IMR-90 (cell line): ENCODE data around the gene GPR15. TPM values are rescaled to one million over a fixed set of nuclear protein-coding genes. Genes with fewer than 3 reads are reported as not detected.

Source experiments
- ATAC-seq: fragments of 200-7000 bp; cut with Tn5 transposase; 2 replicates; pipeline ENCODE4 v1.9.1; 2020; ENCODE audit warnings: low read depth, mild to moderate bottlenecking, moderate library complexity
- BruUV-seq: library from RNA; stranded (reverse); fragments of 400-500 nt; replicated peaks from 2 replicates; lab custom pipeline; 2021; lab: Mats Ljungman, UMichigan
- CTCF ChIA-PET: fragments of 300-600 bp; formaldehyde crosslinking; extraction: SDS; loops from one replicate; lab custom pipeline; 2021; ENCODE audit warnings: antibody characterized with exemption; lab: Yijun Ruan, JAX
- POLR2A ChIA-PET: fragments of 300-600 bp; sonication (Branson Sonifier 250); formaldehyde crosslinking; loops from one replicate; lab custom pipeline; 2022; ENCODE audit warnings: antibody characterized with exemption; ENCODE audit not compliant: unreplicated experiment; lab: Charles Lee
- DNase-seq: peaks from one replicate; pipeline ENCODE4 v3.0.0; 2013
- H2AFZ ChIP-seq: replicated peaks from 2 replicates; pipeline ENCODE3; 2013; ENCODE audit warnings: low read length, mild to moderate bottlenecking; ENCODE audit not compliant: poor library complexity
- H2AK5ac ChIP-seq: 2 replicates; pipeline ENCODE4 v1.6.1; 2013; ENCODE audit warnings: low read depth, low read length, inconsistent platforms
- H2AK9ac ChIP-seq: replicated peaks from 2 replicates; pipeline ENCODE3; 2013; ENCODE audit warnings: mild to moderate bottlenecking, low read depth, low read length, moderate library complexity; ENCODE audit not compliant: poor library complexity
- H2BK120ac ChIP-seq: 2 replicates; pipeline ENCODE4 v1.6.1; 2013; ENCODE audit warnings: low read depth, low read length, inconsistent platforms
- H2BK15ac ChIP-seq: 3 replicates; pipeline ENCODE4 v1.6.1; 2013; ENCODE audit warnings: low read depth, low read length, inconsistent platforms
- H2BK20ac ChIP-seq: 2 replicates; pipeline ENCODE4 v1.6.1; 2013; ENCODE audit warnings: low read depth, mild to moderate bottlenecking, inconsistent platforms, low read length, moderate library complexity
- H2BK5ac ChIP-seq: 2 replicates; pipeline ENCODE4 v1.6.1; 2013; ENCODE audit warnings: mild to moderate bottlenecking, low read depth, low read length, inconsistent platforms; ENCODE audit not compliant: poor library complexity, severe bottlenecking
- H3K14ac ChIP-seq: replicated peaks from 2 replicates; pipeline ENCODE4 v1.6.1; 2013; ENCODE audit warnings: low read depth, low read length, inconsistent platforms
- H3K18ac ChIP-seq: 2 replicates; pipeline ENCODE4 v1.6.1; 2013; ENCODE audit warnings: low read depth, low read length, control low read depth
- H3K23ac ChIP-seq: 2 replicates; pipeline ENCODE4 v1.6.1; 2013; ENCODE audit warnings: low read depth, low read length, inconsistent platforms
- H3K27ac ChIP-seq: 2 replicates; pipeline ENCODE4 v1.5.1; 2013; ENCODE audit warnings: mild to moderate bottlenecking, control low read depth, low read length; ENCODE audit not compliant: insufficient read depth
- H3K27me3 ChIP-seq: 2 replicates; pipeline ENCODE4 v1.6.1; 2013; ENCODE audit warnings: low read length; ENCODE audit not compliant: control insufficient read depth, insufficient read depth
- H3K36me3 ChIP-seq: 2 replicates; pipeline ENCODE4 v1.6.1; 2013; ENCODE audit warnings: low read length, mixed read lengths; ENCODE audit not compliant: control insufficient read depth, insufficient read depth
- H3K4ac ChIP-seq: 2 replicates; pipeline ENCODE4 v1.6.1; 2013; ENCODE audit warnings: low read depth, low read length, inconsistent platforms
- H3K4me1 ChIP-seq: 2 replicates; pipeline ENCODE4 v1.6.1; 2013; ENCODE audit warnings: low read length, mixed read lengths; ENCODE audit not compliant: control insufficient read depth, insufficient read depth
- H3K4me2 ChIP-seq: 2 replicates; pipeline ENCODE4 v1.6.1; 2013; ENCODE audit warnings: low read depth, mild to moderate bottlenecking, control low read depth, low read length, moderate library complexity
- H3K4me3 ChIP-seq: 2 replicates; pipeline ENCODE4 v1.5.1; 2013; ENCODE audit warnings: low read depth, mild to moderate bottlenecking, control low read depth, low read length, moderate library complexity; ENCODE audit not compliant: insufficient read depth
- H3K56ac ChIP-seq: 2 replicates; pipeline ENCODE4 v1.6.1; 2013; ENCODE audit warnings: low read length, inconsistent platforms; ENCODE audit not compliant: insufficient read depth; ENCODE audit errors: extremely low read depth
- H3K79me1 ChIP-seq, 2 experiments: 2 replicates each; pipeline ENCODE4 v1.6.1; 2013; ENCODE audit warnings: low read length in 2 of 2, inconsistent platforms in 1 of 2, low read depth in 1 of 2
- H3K9ac ChIP-seq: 2 replicates; pipeline ENCODE4 v1.6.1; 2013; ENCODE audit warnings: low read depth, low read length, control low read depth
- H3K9me1 ChIP-seq: 2 replicates; pipeline ENCODE4 v1.6.1; 2013; ENCODE audit warnings: low read length, inconsistent platforms; ENCODE audit not compliant: insufficient read depth
- H3K9me3 ChIP-seq: 2 replicates; pipeline ENCODE4 v1.6.1; 2013; ENCODE audit warnings: low read length; ENCODE audit not compliant: control insufficient read depth, insufficient read depth
- H4K20me1 ChIP-seq: 2 replicates; pipeline ENCODE4 v1.6.1; 2013; ENCODE audit warnings: low read length, inconsistent platforms; ENCODE audit not compliant: insufficient read depth
- H4K5ac ChIP-seq: 2 replicates; pipeline ENCODE4 v1.6.1; 2013; ENCODE audit warnings: mild to moderate bottlenecking, low read depth, low read length, control low read depth
- H4K8ac ChIP-seq, 2 experiments: 2 replicates each; pipeline ENCODE4 v1.6.1; 2013; ENCODE audit warnings: low read depth in 2 of 2, low read length in 2 of 2, control low read depth in 1 of 2, inconsistent platforms in 1 of 2
- H4K91ac ChIP-seq: 2 replicates; pipeline ENCODE4 v1.6.1; 2013; ENCODE audit warnings: low read depth, low read length, inconsistent platforms; ENCODE audit not compliant: insufficient read depth
- BHLHE40 ChIP-seq: fragments of 150-350 bp; IDR thresholded peaks from 2 replicates; pipeline ENCODE4 v1.6.1; 2016; ENCODE audit warnings: mild to moderate bottlenecking, low read depth, low read length
- CEBPB ChIP-seq: IDR thresholded peaks from 2 replicates; pipeline ENCODE4 v1.6.1; 2012; ENCODE audit warnings: low read depth, low read length, improper control_type of control experiment
- CHD1 ChIP-seq: IDR thresholded peaks from 2 replicates; pipeline ENCODE4 v1.6.1; 2012; ENCODE audit warnings: low read depth, low read length, improper control_type of control experiment
- CTCF ChIP-seq: conservative IDR thresholded peaks from 2 replicates; pipeline ENCODE4 v1.5.1; 2012; ENCODE audit warnings: mild to moderate bottlenecking, low read depth, low read length, improper control_type of control experiment
- ELK1 ChIP-seq: fragments of 150-350 bp; IDR thresholded peaks from 2 replicates; pipeline ENCODE4 v1.6.1; 2016; ENCODE audit warnings: low read depth, mild to moderate bottlenecking, low read length, moderate library complexity, borderline replicate concordance
- FOS ChIP-seq: fragments of 150-350 bp; IDR thresholded peaks from 2 replicates; pipeline ENCODE4 v1.6.1; 2016; ENCODE audit warnings: low read depth, low read length
- MAFK ChIP-seq: IDR thresholded peaks from 2 replicates; pipeline ENCODE4 v1.6.1; 2012; ENCODE audit warnings: low read depth, low read length, improper control_type of control experiment
- MAZ ChIP-seq: IDR thresholded peaks from 2 replicates; pipeline ENCODE4 v1.6.1; 2012; ENCODE audit warnings: low read depth, mild to moderate bottlenecking, low read length, improper control_type of control experiment, moderate library complexity, borderline replicate concordance
- MXI1 ChIP-seq: IDR thresholded peaks from 2 replicates; pipeline ENCODE4 v1.6.1; 2012; ENCODE audit warnings: low read depth, mild to moderate bottlenecking, low read length, moderate library complexity, borderline replicate concordance
- POLR2A ChIP-seq: IDR thresholded peaks from 2 replicates; pipeline ENCODE4 v1.6.1; 2012; ENCODE audit warnings: mild to moderate bottlenecking, low read depth, low read length
- RAD21 ChIP-seq: IDR thresholded peaks from 2 replicates; pipeline ENCODE4 v1.6.1; 2012; ENCODE audit warnings: low read length, improper control_type of control experiment
- RCOR1 ChIP-seq: IDR thresholded peaks from 2 replicates; pipeline ENCODE4 v1.6.1; 2012; ENCODE audit warnings: mild to moderate bottlenecking, low read length, improper control_type of control experiment; ENCODE audit not compliant: insufficient replicate concordance
- SMC3 ChIP-seq: fragments of 150-350 bp; IDR thresholded peaks from 2 replicates; pipeline ENCODE4 v1.6.1; 2016; ENCODE audit warnings: low read depth, mild to moderate bottlenecking, antibody characterized with exemption, low read length, moderate library complexity
- WGBS, 2 experiments: methylation state at CpG; one replicate each; pipeline versions ENCODE4 v1.1.5 to v1.1.7; 2013; ENCODE audit warnings: missing lambda C conversion rate in 2 of 2; ENCODE audit not compliant: insufficient read length in 1 of 2; ENCODE audit errors: extremely low coverage in 2 of 2; 5-methylcytosine and 5-hydroxymethylcytosine counted together
- dilution Hi-C: fragments of 300-500 bp; cut with HindIII; formaldehyde crosslinking; loops from one replicate; pipeline ENCODE4 v1.14.3; 2018; ENCODE audit warnings: low sequenced_read_pairs; ENCODE audit not compliant: unreplicated experiment
- in situ Hi-C: fragments of 300-500 bp; cut with MboI; formaldehyde crosslinking; loops from 3 replicates; pipeline ENCODE4 v1.14.3; 2019; ENCODE audit warnings: low sequenced_read_pairs, inconsistent platforms, mixed read lengths
- intact Hi-C: fragments of 100-400 bp; cut with micrococcal nuclease; formaldehyde crosslinking; loops from 2 replicates; pipeline ENCODE4 v1.10.0; 2022
- polyA plus RNA-seq, 3 experiments: library from polyadenylated mRNA; depleted of rRNA; stranded (reverse); fragments of >200 nt; gene quantifications; 2 replicates each; pipeline ENCODE4 v1.2.3, GENCODE V29; 2012; ENCODE audit warnings: low replicate concordance in 1 of 3
- total RNA-seq: library from RNA; depleted of rRNA; stranded (reverse); fragments of >200 nt; gene quantifications from 2 replicates; pipeline ENCODE4 v1.2.3, GENCODE V29; 2012
- TF ChIP-seq, protein P1 (sequence below): fragments of 150-350 bp; IDR thresholded peaks from 2 replicates; pipeline ENCODE4 v1.6.1; 2017; ENCODE audit warnings: mild to moderate bottlenecking, antibody characterized with exemption, low read length, low read depth

GPR15 gene
- total and polyA plus RNA-seq, 2 of the 4 experiments (the other 2 are of a cell fraction) = not detected

DNA sequence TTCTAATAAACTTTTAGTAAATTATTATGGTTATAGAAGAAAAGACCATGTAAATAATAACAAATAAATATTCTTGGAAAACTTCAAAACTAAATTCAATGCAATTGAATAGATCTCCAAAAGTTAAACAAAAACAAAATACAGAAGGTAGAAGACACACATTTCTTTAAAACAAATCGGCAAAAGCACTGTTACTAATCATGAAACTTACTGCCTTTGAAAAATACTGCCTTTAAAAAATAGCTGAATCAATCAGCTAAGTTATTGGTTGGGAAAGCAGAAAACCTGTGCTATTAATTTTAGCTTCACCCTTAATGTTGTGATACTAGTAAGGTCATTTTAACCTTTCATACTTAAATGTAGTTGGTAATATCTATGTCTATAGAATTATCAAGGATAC is 3.0 kb downstream of the GPR15 start:
- Histone ChIP-seq H3K14ac (no peak overlapping the region), H2AFZ (no peak overlapping the region), H3K27me3 (peaks cover 7% of the 10 kb centered on the region), H3K56ac (no peak overlapping the region), H3K4ac (no peak overlapping the region), H4K8ac (no peak overlapping the region), H4K91ac (no peak overlapping the region), H2AK9ac (no peak overlapping the region), H3K4me3 (no peak overlapping the region), H4K20me1 (no peaks in the 10 kb centered on the region), H3K9ac (no peak overlapping the region), H3K18ac (no peak overlapping the region), H2BK120ac (no peak overlapping the region), H3K79me1 (no peaks in the 10 kb centered on the region), H3K9me1 (no peaks in the 10 kb centered on the region), H2BK20ac (no peak overlapping the region), H2AK5ac (no peak overlapping the region), H3K36me3 (no peaks in the 10 kb centered on the region), H3K4me1 (no peaks in the 10 kb centered on the region), H3K4me2 (no peak overlapping the region), H4K5ac (no peak overlapping the region), H3K9me3 (no peaks in the 10 kb centered on the region), H2BK5ac (no peak overlapping the region), H2BK15ac (no peak overlapping the region), H3K27ac (no peak overlapping the region), H3K23ac (no peak overlapping the region)
- intact Hi-C loops = no loop called here
- ChIA-PET POLR2A (no interaction called here), CTCF (no interaction called here)
- dilution Hi-C loops = no loop called here
- in situ Hi-C loops = no loop called here
- DNase-seq = no peak
- TF ChIP-seq CHD1 = no peak
- TF ChIP-seq RAD21 = no peak
- TF ChIP-seq MAZ = no peak
- TF ChIP-seq RCOR1 = no peak
- no peak for TF ChIP-seq ELK1
- TF ChIP-seq, protein P1, sequence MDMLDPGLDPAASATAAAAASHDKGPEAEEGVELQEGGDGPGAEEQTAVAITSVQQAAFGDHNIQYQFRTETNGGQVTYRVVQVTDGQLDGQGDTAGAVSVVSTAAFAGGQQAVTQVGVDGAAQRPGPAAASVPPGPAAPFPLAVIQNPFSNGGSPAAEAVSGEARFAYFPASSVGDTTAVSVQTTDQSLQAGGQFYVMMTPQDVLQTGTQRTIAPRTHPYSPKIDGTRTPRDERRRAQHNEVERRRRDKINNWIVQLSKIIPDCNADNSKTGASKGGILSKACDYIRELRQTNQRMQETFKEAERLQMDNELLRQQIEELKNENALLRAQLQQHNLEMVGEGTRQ = no peak
- no peak for TF ChIP-seq MAFK
- TF ChIP-seq CEBPB = no peak
- no peak for TF ChIP-seq SMC3
- no peak for TF ChIP-seq CTCF
- TF ChIP-seq POLR2A = no peak
- TF ChIP-seq FOS = no peak
- no peak for TF ChIP-seq MXI1
- no peak for TF ChIP-seq BHLHE40
- BruUV-seq = no TSS peak
- WGBS, 2 experiments = no CpG with 5 or more reads among the region's 1 CpG
- ATAC-seq = no peak
